NCI-H1417 treated with DMSO at 0.1 percent for 48 hours (cell line): ENCODE data around the gene ANKRD33B.

Source experiments
- DNase-seq: peaks from one replicate; lab custom pipeline; 2025; lab: John Stamatoyannopoulos, UW

ANKRD33B gene

GRCh38 chr5:10579536-10580521, 16.0 kb downstream of the ANKRD33B start:
- DNase-seq, result no peak

- no peak for DNase-seq
Observed at GRCh38 chr5:10580531-10581423, 16.9 kb downstream of the ANKRD33B start.

- no peak for DNase-seq
Observed at GRCh38 chr5:10581424-10581748, 17.5 kb downstream of the ANKRD33B start.

GRCh38 chr5:10581867-10582511, 18.1 kb downstream of the ANKRD33B start:
- no peak for DNase-seq

- DNase-seq, result no peak
Observed at GRCh38 chr5:10582512-10582897, 18.6 kb downstream of the ANKRD33B start.

DNA sequence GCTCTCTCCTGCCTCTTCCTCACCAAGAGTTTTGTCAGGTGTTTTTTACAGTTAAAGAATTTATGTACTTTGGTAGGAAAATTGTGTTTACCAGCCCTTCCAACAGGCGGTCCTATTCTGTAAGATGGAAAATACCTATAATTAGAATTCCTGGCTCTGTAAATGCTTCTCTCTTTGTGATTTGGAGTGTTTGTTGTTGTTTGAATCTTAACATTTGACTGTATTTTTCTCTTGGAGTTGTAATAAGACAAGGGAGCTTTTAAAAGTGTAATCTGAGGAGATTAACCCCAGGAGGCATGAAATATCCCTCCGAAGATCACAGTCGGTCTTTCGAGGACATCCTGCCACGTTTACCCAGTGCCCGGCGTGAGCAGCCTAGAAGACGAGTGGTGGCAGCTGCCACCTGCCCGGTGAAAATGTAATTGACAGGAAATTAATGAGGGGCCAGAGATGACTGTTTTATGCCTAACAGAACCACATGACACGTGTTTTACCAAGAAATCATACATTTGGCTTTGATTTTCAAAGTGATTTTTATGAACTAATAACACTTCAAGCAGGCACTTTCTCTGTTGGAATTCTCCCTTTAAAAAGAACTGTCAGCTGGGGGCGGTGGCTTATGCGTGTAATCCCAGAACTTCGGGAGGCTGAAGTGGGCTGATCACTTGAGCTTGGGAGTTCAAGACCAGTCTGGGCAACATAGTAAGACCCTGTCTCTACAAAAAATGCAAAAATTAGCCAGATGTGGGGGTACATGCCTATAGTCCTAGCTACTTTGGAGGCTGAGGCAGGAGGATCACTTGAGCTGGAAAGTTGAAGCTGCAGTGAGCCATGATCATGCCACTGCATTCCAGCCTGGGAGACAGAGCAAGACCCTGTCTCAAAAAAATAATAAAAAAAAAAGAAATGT, 20.0 kb downstream of the ANKRD33B start:
- DNase-seq, result peak; percentile 43

DNA sequence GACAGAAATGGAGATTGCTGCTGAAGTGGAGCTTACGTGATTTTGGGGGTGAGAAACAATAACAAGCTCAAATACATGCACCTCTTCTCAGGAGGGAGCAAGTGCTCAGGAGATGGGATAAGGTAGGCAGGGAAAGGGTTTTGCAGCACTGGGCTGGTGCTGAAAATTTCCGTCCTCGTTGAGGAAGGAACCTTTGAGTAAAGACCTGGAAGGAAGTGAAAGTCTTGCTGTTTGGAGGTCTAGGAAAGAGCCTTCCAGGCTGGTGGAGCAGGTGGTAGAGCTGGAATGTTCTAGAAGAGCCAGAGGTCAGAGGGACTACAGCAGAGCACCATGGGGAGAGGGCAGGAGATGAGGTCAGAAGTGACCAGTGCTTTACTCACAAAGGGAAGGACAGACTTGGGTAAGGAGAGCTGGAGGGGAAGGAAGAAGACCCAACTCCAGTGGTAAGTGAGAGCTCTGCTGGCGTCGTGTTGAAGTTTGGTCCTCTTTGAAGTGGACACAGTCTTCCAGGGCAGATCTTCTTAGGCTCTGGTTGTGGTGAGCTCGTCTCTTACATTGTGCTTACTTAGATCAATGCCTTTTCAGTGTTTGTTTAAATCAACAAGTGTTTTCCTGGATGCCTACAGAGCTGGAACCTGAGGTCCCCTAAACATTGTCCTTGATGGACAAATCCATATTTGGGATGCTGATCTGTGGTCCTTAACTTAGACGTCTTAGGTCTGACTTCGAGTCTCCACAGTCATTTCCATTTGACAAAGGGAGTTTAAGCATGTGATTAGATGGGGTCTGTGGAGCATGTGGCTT, 21.0 kb downstream of the ANKRD33B start:
- no peak for DNase-seq

DNA sequence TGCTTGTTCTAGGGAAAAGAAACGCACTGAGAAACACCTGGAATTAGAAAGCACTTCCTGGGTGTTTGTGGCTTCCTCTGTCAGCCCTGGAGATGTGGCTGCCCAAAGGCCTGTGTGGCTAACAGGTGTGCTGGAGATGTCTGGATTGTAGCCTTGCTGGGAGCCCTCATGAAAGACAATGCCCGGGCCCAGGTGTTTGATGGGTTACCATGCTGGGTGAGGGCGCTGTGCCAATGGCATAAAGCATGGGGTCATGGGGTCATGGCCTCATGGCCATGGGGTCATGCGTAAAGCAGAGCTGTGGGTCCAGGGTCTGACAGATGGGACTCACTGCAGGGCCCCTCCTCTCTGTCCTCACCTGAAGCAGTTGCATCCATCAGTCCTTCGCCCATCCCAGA, 21.6 kb downstream of the ANKRD33B start:
- DNase-seq, result no peak

DNA sequence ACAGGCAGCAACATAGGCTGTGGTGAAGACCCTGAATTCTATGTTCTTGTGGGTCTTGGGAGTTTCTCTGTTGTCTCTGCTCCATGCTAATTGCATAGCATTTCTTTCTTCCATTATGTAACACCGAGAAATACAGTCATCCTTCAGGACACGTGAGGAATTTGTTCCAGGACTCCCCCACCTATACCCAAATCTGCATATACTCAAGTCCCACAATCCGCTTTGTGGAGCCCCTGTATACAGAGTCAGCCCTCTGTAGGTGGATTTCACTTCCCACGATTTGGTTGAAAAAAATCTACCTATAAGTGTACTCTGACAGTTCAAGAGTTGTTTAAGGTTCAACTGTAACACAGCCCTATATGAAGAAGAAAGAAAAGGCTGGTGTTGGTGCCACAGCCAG, 22.1 kb downstream of the ANKRD33B start:
- no peak for DNase-seq

GRCh38 chr5:10586555-10586954, 22.7 kb downstream of the ANKRD33B start:
- DNase-seq, result no peak

- DNase-seq, result no peak
Observed at GRCh38 chr5:10588109-10588775, 24.4 kb downstream of the ANKRD33B start.

DNA sequence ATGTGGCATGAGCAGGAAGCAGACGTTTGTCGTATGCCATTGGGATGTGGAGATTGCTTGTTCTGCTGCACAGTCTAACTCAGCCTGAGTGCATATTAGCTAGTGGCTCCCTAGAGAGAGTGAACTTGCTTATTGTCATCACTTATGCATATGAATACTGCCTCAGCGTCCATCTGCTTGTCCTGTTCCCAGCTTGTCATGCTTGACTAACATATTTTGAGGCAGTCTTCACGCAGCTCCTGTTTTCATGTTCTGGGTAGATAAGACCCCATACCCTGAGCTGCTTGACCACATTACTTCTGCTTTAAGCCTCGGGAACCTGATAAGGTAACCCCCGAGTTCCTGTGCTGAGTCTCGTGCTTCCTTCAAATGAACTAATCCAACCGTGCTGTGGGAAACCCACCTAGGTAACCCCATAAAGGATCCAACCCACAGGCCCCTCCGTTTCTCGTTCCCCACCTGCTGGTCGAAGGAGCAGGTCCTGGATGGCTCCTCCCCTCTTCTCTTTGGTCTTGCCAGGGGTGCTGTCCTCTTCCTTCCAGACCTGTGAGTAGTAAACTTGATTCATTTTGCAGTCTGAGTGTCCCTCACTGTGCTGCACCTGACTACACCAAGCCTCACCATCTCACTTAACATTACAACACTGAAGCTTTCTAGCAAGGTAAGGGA, 25.0 kb downstream of the ANKRD33B start:
- DNase-seq, result no peak

- no peak for DNase-seq
Observed at GRCh38 chr5:10590226-10590999, 26.5 kb downstream of the ANKRD33B start.

DNA sequence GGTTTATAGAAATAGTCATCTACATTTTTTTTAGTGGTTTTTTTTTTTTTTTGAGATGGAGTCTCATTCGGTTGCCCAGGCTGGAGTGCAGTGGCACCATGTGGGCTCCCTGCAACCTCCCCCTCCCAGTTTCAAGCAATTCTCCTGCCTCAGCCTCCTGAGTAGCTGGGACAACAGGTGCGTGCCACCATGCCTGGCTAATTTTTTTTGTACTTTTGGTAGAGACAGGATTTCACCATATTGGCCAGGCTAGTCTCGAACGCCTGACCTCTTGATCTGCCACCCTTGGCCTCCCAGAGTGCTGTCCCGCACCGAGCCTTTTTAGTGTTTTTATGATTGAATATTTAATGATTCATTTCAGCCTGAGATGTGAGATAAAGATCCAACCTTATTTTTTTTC, 27.3 kb downstream of the ANKRD33B start:
- DNase-seq, result no peak

- no peak for DNase-seq
Observed at GRCh38 chr5:10591966-10592365, 28.1 kb downstream of the ANKRD33B start.

- no peak for DNase-seq
Observed at GRCh38 chr5:10592601-10593000, 28.7 kb downstream of the ANKRD33B start.

- no peak for DNase-seq
Observed at GRCh38 chr5:10593531-10594181, 29.8 kb downstream of the ANKRD33B start.

DNA sequence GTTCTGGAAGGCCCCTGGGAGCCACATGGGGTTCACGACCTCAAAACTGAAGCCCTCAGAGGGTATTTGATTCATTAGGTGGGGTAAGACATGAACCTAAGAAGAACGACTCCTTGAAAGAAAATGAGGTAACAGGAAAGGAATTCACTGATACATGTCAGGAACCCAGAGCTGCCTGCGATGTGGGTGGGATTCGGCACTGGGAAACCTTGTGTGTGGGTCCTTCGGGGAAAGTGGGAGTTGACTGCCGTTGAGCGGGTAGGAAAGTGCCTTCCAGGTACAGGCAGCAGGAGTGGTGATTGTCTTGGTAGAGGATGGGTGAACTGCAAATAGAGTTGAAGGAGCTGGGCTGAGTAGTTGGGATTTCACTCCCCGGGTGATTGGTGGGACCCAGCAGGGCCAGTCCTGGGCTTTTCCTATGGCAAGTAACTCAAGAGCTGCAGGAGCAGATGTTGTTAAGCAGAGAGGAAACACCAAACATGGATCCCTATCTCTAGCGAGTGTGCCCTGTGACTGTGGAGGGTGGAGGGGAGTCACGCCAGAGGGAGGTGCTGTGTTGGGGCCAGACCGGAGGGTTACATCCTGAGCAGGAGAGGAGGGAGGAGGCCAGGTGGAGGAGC, 30.8 kb downstream of the ANKRD33B start:
- DNase-seq, result no peak
